ENCODE results near the gene NTNG2.

Gene NTNG2

DNA sequence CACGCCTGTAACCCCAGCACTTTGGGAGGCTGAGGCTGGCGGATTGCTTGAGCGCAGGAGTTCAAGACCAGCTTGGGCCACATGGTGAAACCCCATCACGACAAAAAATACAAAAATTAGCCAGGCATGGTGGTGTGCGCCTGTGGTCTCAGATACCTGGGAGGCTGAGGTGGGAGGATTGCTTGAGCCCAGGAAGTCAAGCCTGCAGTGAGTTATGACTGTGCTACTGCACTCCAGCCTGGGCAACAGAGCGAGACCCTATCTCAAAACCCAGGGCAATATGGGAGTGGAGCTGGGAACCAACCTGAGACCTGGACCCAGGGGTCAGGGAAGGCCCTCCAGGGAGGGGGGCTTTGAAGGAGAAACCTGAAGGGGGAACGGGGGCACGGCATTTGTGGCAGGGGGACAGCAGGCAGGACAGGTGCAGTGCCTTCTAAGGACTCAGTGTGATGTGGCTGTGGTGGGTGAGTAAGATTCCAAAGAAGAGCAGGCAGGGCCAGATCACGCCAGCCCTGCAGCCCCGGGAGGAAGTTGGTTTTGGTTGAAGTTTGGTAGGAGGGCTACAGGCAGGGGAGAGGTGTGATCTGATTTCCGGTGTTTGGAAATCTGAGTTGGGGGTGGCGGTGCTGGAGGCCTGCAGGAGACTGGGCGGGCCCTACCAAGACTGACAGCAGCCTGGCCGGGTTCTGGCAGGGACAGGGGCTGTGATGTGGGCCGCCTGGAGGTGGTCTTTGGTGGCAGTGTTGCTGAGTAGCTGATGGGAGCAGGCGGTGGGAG, 46.2 kb downstream of the NTNG2 start:
- no peak for DNase-seq

DNA sequence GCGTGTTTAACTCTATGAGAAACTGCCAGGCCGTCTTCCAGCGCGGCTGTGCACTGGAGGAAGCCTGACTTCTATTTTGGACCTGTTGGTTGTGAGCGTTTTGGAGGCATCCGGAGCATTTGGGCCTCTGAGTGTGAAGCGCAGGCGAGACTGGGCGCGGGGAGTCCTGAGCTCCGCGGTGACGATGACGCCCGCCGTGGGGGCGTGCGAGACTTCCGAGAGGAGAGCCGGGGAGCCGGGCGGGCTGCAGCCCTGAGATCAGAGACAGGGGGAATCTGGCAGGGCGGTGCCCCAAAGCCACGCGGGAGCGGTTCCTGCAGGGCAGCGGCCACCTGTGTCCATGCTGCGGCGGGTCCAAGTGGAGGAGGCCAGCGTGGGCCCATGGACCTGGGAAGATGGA, 47.4 kb downstream of the NTNG2 start:
- no peak for DNase-seq

DNA sequence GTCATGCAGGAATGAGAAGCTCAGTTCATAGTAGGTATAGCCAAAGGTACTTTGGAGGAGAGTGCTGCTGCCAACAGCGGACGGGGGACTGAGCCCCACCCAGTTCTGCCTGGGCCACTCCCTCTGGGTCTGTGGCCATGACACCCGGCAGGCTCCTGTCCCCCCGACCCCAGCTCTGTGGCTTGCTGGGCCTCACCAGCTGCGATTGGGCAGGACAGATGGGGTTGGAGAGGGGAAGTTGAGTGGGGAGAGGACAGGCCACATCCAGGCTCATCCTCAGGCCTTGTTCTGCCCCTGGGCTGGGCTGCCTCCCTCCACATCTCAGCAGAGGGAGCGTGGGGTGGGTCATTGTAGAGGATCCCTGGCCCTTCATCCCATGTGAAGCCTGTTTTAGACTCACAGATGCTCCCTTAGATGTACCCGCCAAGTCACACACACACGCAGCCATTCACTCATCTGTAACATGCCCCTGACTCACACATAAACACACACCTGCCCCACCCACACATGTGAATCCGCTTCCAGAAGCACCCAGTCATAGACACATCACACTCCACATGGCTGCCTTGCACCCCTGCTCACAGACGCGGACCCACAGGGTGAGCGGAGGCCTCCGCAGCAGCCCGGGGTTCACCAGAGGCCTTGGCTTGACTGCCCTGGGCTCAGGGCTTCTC, 48.8 kb downstream of the NTNG2 start:
- no peak for DNase-seq

DNA sequence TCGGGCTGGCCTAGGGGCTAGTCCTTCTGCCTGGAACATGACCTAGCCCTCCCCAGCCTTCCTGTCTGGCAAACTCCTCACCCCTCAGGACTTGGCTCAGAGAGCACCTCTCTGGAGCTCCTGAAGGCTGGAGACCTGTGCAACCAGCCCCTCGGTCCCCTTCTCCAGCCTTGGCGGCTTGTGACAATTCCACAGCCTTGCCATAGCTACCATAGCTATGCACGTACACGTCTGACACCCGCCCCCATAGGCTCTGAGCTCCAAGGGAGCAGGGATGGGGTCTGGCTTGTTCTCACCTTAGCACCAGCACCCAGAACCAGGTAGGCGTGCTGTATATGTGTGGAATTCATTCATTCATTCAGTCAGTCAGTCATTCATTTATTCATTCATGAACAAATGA, 49.7 kb downstream of the NTNG2 start:
- no peak for DNase-seq

DNA sequence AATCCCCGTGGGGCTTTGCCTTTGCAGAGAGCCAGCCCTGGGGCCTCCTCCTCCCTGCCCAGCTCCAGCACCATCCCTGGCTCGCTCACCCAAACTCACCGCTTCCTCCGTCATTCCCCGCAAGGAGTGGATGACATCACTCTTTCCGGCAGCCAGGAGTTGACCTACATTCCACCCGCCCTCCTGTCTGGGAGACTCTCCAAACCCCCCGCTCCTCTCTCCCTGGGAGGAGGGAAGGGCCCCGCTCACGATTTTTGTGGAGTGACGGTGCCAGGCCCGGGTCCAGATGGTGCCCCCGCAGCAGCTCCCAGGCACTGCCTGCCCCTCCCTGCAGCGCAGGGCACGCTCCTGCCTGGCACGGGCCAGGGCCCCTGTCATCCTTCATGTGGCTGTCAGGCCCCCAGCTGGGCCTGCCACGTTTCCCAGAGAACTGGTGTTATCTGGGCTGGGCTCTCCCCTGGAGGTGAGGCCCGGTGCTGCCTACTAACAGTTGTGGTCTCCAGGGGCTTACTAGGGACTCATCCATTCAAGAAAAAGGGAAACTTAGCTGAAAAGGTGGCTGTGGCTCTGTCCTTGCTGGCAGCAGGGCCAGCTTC, 52.3 kb downstream of the NTNG2 start:
- peak; percentile 14 for DNase-seq

DNA sequence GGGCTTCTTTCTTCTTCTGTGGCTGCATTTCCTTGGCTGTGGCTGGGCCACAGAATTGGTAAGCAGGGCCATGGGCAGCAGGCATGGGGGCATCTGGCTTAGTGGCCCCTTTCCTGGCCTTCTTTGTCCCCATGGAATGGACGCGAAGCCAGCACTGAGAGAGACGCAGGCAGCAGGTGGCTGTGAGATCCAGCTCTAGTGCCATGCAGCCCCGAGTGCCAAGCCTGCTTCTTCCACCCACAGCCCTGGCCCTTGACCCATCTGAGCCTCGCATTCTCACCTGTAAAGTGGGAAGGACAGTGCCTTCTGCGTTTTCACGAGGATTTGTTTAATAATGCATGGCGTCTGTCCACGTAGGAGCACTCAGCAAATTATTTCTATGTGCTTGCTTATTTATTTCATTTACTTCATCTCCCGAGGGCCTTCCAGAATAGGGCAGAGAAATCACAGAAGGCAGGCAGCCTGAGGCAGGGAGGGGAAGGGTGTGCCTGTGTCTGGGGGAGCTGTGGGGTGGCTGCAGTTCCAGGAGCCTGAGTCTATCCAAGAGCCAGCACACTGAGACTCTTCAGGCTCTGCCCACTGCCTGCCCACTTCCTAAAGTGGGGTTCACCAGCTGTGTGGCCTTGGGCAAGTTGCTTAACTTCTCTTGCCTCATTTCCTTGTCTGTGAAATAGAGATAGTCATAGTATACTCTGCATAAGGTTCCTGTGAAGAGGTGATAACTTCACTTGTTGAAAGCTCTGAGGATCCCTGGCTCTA, 55.2 kb downstream of the NTNG2 start:
- no peak for DNase-seq

DNA sequence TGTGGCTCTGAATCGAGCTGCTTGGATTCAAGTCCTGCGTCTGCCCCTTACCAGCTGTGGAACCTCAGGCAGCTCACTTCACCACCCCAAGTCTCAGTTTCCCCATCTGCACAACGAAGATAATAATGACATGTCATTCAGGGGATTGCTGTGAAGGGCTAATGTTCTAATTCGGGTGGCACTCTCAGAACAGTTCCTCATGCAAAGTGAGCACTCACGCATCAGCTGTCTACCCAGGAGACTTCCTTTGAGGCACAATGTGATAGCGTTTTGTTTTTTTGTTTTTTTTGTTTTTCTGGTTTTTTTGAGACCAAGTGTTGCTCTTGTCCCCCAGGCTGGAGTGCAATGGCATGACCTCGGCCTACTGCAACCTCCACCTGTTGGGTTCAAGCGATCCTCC, 56.4 kb downstream of the NTNG2 start:
- DNase-seq = no peak

DNA sequence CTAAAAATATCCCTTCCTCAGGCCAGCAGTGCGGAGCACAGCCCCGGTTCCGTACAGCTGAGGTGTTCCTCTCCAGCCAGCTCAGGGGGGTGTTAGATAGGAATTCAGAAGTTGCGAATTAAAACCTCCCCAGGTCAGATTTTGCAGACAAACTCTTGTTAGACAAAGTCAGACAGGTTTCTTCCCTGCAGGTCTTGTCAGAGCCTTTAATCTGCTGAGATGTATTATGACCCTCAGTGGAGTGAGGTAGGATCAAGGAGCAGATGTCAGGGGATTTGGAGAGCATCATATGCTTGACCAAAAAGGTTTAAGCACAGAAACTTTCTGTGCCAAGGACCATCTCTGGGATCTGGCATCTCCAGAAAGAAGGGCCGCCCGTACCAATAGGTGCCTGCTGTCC, 60.1 kb downstream of the NTNG2 start:
- no peak for DNase-seq

DNA sequence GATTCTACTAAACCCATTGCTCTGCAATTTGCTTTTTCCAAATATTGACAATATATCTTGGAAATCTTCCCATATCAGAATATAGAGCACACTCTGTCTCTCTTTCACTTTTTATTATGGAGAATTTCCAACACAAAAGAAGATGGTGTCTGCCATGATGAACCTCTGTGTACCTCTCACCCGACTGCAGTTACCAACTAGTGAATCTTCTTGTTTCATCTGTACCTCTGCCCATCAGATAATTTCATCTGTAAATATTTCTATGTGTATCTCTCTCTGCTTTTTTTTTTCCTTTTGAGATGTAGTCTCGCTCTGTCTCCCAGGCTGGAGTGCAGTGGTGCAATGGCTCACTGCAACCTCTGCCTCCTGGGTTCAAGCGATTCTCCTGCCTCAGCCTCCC, 62.8 kb downstream of the NTNG2 start:
- DNase-seq = no peak

DNA sequence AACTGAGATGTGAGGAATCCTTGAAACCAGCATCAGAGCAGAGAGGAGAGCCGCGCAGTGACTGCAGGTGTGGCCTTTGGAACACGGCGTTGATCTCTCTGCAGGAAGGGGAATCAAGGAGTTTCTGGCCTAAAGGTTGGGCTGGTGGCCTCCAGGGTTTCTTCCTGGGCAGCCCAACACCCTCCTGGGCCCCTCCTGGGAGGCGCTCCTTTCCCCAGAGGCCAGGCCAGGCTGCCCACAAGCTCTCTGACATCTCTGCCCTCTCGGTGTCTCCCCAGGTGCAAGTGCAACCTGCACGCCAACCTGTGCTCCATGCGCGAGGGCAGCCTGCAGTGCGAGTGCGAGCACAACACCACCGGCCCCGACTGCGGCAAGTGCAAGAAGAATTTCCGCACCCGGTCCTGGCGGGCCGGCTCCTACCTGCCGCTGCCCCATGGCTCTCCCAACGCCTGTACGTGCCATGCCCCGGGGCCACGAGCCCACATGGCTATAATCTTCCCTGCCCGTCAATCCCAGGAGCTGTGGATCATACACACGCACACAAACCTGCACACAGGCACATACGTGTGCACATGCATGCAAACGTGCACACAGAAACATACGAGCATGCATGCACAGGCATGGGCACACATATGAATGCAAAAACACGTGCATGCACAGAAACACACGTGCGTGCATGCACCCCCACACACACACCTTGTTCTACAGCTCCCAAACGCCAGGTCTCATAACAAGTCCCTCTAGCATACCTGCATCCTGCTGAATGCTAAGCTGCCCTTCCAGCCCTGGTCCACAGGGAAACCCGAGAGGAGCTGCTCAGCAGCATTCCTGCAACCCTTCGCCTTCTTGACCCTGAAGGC, 64.9 kb downstream of the NTNG2 start:
- no peak for DNase-seq

DNA sequence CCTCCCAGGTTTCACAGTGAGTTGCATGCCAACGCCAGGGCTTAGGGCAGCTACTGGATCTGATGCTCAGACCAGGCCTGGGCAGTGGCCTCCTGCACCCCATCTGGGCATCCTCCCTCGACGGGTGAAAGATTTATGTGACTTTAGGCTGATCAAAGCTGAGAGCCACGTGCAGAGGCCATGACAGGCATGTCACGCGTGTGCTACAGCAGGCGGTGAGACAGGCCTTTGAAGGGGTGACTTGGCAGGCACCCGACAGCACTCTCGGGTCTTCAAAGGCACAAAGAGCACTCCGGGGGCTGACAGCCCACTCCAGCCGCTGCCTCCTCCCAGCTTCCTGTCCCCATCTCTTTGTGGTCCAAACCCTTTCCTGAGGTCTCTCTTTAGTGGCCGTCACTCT, 66.2 kb downstream of the NTNG2 start:
- no peak for DNase-seq

DNA sequence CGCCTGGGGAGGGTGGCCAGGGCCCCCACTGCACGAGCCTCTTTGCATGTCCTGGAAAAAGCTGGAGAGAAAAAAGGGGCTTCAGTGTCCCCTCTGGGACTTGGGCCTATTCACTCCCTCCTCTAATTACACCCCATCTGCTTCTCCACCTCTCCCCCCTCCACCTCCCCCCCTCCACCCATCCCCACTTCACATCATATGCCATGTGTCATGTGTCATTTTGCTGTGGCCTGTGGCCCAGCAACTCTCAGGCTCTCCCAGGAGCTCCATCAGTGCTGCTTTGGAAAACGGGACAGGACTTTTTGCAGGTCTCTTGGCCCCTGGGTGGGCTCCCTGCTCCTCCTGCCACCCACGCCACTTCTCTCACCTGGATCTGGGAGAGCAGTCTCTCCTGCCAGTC, 68.7 kb downstream of the NTNG2 start:
- no peak for DNase-seq

DNA sequence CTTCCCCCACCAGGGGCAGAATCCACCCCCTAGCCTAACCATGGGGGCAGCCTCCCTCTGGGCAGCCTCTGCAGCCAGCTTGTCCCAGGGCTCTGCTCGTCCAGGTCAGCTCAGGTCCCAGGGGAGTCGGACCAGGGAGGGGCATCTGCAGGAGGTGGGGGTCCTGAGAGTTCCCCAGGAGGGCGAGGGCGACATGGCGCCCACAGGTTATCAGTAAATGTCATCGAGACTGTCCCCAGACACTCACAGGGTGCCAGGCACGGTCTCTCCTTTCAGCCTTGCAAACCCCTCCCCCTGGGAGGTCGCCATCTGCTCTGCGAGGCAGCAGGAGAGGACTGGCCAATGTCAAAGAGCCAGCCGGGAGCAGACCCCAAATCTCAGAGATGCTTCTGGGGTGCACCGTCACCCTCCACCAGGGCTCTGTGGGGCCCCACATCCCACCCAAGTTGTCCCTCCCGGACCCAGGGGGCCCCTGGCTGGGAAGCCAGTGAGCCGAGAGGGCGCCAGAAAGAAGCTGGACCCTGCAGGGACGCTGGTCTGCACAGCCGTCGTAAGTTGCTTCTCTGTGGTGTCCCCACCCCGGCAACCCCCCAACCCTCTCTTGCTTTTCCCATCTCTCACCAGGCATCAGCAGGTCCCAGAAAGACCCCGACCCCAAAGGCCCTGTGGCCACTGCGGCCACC, 69.3 kb downstream of the NTNG2 start:
- no peak for DNase-seq

DNA sequence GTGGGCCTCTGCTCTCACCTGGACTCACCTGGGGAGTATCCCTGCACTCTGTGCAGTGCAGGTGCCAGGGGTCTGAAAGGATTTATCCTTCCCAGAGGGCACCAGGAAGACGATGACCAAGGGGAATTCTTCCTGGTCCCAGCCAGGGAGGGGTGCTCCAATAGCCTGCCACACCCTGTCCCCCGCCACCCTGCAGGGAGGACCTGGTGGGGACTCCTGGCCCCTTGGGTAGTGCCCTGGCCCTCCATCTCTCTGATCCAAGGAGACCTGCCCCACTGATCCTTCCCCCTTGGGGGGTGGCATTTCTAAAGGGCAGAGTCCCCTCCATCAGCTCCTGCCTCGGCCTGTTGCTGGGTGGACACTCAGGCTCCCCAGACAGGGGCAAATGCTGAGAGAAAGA, 70.7 kb downstream of the NTNG2 start:
- DNase-seq = no peak

DNA sequence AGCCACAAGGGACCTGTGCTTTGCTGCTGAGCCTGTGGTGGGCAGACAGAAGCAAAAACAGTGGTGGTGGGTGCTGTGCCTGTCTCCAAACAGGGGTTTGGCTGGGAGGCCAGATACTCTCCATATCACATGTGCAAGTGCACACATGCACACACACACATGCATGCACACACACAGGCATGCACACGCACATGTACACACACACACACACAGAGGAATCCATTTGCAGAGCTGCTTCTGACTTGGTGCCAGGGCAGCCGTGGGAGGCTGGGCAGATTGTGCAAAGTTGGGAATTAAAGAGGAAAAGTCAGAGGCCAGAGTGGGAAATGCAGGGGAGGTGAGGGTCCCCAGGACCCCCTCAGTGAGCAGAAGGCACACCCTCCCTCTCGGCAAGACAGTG, 71.3 kb downstream of the NTNG2 start:
- DNase-seq = no peak

DNA sequence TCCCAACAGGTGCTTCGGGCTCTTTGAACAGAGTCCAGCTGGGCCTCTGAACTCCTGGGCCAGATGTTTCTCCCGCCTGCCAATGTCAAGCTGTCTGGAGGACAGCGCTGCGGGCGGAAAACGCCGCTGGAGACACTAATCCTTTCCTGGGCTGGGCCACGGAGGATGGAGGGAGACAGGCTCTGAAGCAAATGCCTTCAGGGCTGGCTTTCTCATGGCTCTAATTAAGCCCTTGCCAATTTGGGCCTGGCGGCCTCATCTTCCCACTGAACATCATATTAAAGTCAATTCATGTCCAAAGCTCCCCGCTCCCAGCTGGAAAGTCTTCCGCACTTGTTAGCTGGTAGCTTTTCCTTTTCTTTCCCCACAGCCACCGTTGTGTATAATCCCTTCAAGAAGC, 72.7 kb downstream of the NTNG2 start:
- no peak for DNase-seq

DNA sequence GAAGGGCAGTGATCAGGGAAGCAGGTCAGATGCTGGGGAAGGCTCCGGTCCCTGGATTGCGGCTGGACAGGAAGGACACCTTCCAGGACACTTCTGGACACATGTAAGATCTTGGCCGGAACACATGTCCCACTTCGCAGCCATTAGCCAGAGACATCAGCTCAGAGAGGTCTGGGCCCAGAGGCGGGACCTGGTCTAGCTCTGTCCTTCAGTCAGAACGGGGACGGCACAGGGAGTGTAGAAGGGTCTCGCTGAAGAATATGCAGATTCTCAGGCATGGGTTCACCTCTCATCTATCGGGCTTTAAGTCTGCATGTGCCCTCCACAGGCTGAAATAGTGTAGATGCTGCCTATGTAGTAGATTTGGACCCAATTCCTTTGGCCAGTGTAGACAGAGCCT, 73.3 kb downstream of the NTNG2 start:
- DNase-seq = no peak

DNA sequence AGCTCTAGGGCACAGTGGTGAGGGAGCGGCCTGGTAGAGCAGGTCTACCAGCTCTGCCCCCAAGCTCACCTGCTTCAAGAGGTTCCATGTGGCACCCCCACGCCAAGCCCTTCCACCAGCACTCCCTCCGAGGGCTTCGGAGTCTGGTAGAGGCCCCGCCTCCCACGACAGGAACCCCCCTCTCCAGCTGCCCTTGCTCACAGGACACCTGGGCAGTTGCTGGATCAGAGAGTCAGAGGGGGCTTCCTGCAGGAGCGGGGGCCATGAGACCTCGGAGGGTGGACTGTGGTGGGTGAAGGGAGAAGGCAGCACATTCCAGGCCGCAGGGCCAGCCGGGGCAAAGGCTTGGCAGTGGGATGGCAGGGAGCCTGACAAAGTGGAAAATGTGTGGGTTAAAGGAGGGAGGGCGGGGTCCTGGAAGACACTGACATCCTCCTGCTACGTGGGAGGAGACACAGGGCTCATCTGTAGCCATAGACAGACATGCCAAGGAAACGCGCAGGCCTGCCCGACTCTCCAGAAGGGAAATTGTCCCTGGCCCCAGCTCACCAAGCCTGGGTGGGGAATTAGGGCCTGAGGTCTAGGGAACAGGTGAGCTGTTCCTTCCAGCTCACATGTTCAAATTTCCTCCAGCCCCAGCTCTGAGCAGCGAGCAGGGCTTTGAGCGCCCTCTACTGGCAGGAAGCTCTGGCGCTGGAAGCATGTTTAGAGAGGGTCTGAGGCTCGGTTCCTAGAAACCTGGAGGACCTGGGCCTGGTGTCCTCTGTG, 74.2 kb downstream of the NTNG2 start:
- peak; percentile 59 for DNase-seq

DNA sequence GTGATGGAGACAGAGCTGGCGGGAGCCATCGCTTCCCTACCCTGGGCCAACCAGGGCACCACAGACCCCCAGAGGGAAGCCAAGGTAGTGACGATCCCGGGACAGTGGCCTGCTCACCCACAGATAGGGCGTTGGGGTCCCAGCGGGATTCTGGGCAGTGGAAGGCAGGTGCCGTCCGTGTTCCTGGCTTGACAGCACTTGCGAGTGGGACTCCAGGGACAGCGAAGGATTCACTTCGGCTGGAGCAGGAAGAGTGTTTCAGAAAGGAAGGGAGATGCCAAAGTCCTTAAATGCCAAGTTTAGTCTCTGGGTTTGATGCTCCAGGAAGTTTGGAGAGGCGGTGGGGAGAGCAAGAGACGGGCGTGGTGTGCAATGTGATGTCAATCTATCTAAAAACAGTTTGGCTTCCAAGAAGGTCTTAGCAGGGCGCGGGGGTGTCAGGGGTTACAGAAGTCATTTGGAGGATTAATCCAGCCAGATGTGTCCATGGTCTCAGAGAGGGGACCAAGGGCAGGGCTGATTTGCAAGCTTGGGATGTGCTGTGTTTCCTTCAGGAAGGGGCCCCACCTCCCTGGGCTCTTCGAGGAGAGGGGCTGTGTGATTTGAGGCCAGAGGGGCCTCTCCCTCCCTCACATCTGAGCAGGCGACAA, 74.9 kb downstream of the NTNG2 start:
- DNase-seq = no peak

DNA sequence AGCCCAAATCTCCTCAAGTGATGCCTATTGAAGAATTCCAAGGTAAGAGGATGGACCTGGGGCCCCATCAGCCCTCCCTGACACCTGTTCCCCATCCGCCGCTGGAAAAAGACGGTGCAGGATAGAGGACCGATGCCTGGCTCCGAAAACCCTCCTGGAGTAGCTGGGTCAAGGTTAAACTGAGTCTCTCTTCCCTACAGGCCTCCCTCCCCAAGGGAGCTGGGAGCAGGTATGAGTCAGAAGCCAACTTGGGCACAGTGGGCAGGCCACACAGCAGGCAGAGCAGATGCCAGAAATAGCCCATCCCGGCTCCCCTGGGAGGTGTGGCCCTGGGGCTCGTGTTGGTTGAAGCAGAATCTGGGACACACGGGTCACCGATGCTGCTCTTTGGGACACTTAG, 75.6 kb downstream of the NTNG2 start:
- DNase-seq = no peak

All from NCI-H146 (cell line).